NCI-H524 (cell line): ENCODE results near the gene AVPR2.

Source experiments
- DNase-seq, 2 experiments: peaks; one replicate each; lab custom pipeline; 2025; lab: John Stamatoyannopoulos, UW

Gene AVPR2

GRCh38 chrX:153913701-153914100, 9.2 kb downstream of the AVPR2 start:
- DNase-seq: no peak

- no peak for DNase-seq
Measured at GRCh38 chrX:153917869-153918268, 13.4 kb downstream of the AVPR2 start.

GRCh38 chrX:153919281-153919680, 14.8 kb downstream of the AVPR2 start:
- DNase-seq: no peak

GRCh38 chrX:153920546-153920945, 16.1 kb downstream of the AVPR2 start:
- DNase-seq: no peak

- no peak for DNase-seq
Measured at GRCh38 chrX:153921070-153921469, 16.6 kb downstream of the AVPR2 start.

- DNase-seq: no peak
Measured at GRCh38 chrX:153921511-153922446, 17.3 kb downstream of the AVPR2 start.

GRCh38 chrX:153922932-153923857, 18.7 kb downstream of the AVPR2 start:
- DNase-seq: peak; percentile 52 to 81

- peak in 1 of 2 experiments; percentile 76 for DNase-seq
Measured at GRCh38 chrX:153924149-153924861, 19.8 kb downstream of the AVPR2 start.

GRCh38 chrX:153925387-153925738, 20.9 kb downstream of the AVPR2 start:
- no peak for DNase-seq

- DNase-seq: no peak
Measured at GRCh38 chrX:153925739-153926551, 21.5 kb downstream of the AVPR2 start, which contains the start of gene ARHGAP4. TSS of gene ARHGAP4 (minus strand) at chrX:153926264. CDS start at chrX:153926202, 62 bp downstream.

- no peak for DNase-seq
Measured at GRCh38 chrX:153926552-153926857, 22.0 kb downstream of the AVPR2 start.

- peak in 1 of 2 experiments; percentile 59 for DNase-seq
Measured at GRCh38 chrX:153926858-153927671, 22.6 kb downstream of the AVPR2 start.

GRCh38 chrX:153927672-153927921, 23.1 kb downstream of the AVPR2 start:
- DNase-seq: no peak

GRCh38 chrX:153927922-153928760, 23.7 kb downstream of the AVPR2 start:
- DNase-seq: peak; percentile 96 to 99

GRCh38 chrX:153928846-153929245, 24.4 kb downstream of the AVPR2 start:
- DNase-seq: no peak

- no peak for DNase-seq
Measured at GRCh38 chrX:153929576-153929975, 25.1 kb downstream of the AVPR2 start.

GRCh38 chrX:153930011-153930910, 25.8 kb downstream of the AVPR2 start:
- DNase-seq: no peak

- no peak for DNase-seq
Measured at GRCh38 chrX:153931151-153931550, 26.7 kb downstream of the AVPR2 start.

GRCh38 chrX:153931748-153932147, 27.3 kb downstream of the AVPR2 start:
- DNase-seq: no peak
